ENCODE data around the gene INO80. TPM values are rescaled to one million over a fixed set of nuclear protein-coding genes. Genes with fewer than 3 reads are reported as not detected.
A peak's percentile ranks its signal among the peaks of the same experiment; 100 is the strongest.
"Not testable (repeated sequence)": the region's sequence is repeated elsewhere in the genome, so short reads cannot be mapped to it uniquely, and the experiment has no call there.

Gene INO80
- total and polyA plus RNA-seq, 7 donors, result 7.2 to 36.6 (median 17.1) TPM

- TF ChIP-seq, protein P1, sequence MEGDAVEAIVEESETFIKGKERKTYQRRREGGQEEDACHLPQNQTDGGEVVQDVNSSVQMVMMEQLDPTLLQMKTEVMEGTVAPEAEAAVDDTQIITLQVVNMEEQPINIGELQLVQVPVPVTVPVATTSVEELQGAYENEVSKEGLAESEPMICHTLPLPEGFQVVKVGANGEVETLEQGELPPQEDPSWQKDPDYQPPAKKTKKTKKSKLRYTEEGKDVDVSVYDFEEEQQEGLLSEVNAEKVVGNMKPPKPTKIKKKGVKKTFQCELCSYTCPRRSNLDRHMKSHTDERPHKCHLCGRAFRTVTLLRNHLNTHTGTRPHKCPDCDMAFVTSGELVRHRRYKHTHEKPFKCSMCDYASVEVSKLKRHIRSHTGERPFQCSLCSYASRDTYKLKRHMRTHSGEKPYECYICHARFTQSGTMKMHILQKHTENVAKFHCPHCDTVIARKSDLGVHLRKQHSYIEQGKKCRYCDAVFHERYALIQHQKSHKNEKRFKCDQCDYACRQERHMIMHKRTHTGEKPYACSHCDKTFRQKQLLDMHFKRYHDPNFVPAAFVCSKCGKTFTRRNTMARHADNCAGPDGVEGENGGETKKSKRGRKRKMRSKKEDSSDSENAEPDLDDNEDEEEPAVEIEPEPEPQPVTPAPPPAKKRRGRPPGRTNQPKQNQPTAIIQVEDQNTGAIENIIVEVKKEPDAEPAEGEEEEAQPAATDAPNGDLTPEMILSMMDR (IDR thresholded peaks at IDR 0.05), result no peak
- TF ChIP-seq POLR2AphosphoS5 (IDR thresholded peaks at IDR 0.05), result peak in 2 of 4 donors; percentile 55 to 58
- peak in 3 of 4 donors; percentile 28 to 83 (median 57) for TF ChIP-seq EP300 (IDR thresholded peaks at IDR 0.05)
- no peak for TF ChIP-seq POLR2A (IDR thresholded peaks at IDR 0.05)
- no peaks in the 10 kb centered on the region for H3K27me3 ChIP-seq
- WGBS, 2 donors, result 91 to 95% methylated on average over 3 of the region's 3 CpGs
- no peak for DNase-seq
- peaks cover 0 to 51% (median 37%) of the 10 kb centered on the region in 4 donors for H3K4me1 ChIP-seq
- intact Hi-C loops (cut with DNase I), result loop anchor here (5.0 kb wide), 2 partner anchors 49 to 276 kb away; partner anchors contain the start of genes CHP1 and EXD1
- no peaks in the 10 kb centered on the region for H3K9me3 ChIP-seq
- no peak overlapping the region for H3K4me3 ChIP-seq
- no peaks in the 10 kb centered on the region for H3K36me3 ChIP-seq
- peak overlapping the region; percentile 44 to 91 (median 82) for H3K27ac ChIP-seq
These were observed 159.5 kb downstream of the INO80 start for GRCh38 chr15:40956541-40956982.

DNA sequence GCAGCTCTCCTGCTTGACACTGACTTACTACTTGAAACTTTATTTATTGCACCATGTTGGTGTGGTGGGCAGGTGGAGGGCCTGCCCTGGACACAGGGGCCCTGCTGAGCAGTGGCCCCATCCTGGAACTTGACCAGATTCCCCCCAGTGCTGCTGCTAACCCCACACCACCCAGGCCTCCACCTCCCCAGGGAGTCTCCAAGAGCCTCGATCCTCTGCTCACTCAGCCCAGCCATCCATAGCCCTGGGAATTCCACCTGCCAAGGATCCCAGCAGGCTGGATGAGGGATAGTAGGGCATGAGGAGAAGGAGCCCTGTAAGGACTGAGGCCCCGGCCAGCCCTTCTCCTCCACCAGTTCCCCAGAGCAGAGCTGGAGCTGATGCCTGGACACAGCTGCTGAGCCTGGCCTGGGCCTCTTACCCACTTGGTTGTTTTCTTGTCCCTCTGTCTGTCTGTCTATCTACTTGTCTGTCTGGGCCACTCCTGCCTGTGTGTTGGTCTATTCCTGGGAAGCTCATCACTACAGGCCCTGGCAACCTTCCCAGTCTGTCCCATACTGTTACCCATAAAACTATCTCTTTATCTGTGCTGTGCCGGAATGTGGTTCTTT lies 160.0 kb downstream of the INO80 start:
- 73 to 82% methylated on average over 3 of the region's 3 CpGs for WGBS, 2 donors
- Histone ChIP-seq H3K9me3 (no peaks in the 10 kb centered on the region), H3K27ac (peak overlapping the region in 3 of 4 donors; percentile 77 to 91 (median 86)), H3K27me3 (no peaks in the 10 kb centered on the region), H3K4me3 (no peak overlapping the region), H3K4me1 (peaks cover 0 to 51% (median 37%) of the 10 kb centered on the region in 4 donors), H3K36me3 (no peaks in the 10 kb centered on the region)
- TF ChIP-seq POLR2A (IDR thresholded peaks at IDR 0.05), result no peak
- TF ChIP-seq, protein P1 (IDR thresholded peaks at IDR 0.05), result no peak
- TF ChIP-seq POLR2AphosphoS5 (IDR thresholded peaks at IDR 0.05), result no peak
- no peak for TF ChIP-seq EP300 (IDR thresholded peaks at IDR 0.05)
- DNase-seq, result no peak
- intact Hi-C loops (cut with DNase I), result loop anchor here (5.0 kb wide), 2 partner anchors 49 to 276 kb away; partner anchors contain the start of genes CHP1 and EXD1

GRCh38 chr15:40955141-40955903 lies 160.8 kb downstream of the INO80 start:
- intact Hi-C loops (cut with DNase I), result loop anchor here (5.0 kb wide), 2 partner anchors 48 to 277 kb away; partner anchors contain the start of genes CHP1 and EXD1
- Histone ChIP-seq H3K4me1 (peaks cover 0 to 51% (median 37%) of the 10 kb centered on the region in 4 donors), H3K27me3 (no peaks in the 10 kb centered on the region), H3K4me3 (no peak overlapping the region), H3K36me3 (no peaks in the 10 kb centered on the region), H3K27ac (peak overlapping the region in 3 of 4 donors; percentile 77 to 91 (median 86)), H3K9me3 (no peaks in the 10 kb centered on the region)
- 90 to 92% methylated on average over 20 of the region's 20 CpGs for WGBS, 2 donors
- TF ChIP-seq, protein P1 (IDR thresholded peaks at IDR 0.05), result no peak
- TF ChIP-seq POLR2A (IDR thresholded peaks at IDR 0.05), result no peak
- TF ChIP-seq POLR2AphosphoS5 (IDR thresholded peaks at IDR 0.05), result no peak
- TF ChIP-seq EP300 (IDR thresholded peaks at IDR 0.05), result no peak
- DNase-seq, result no peak

DNA sequence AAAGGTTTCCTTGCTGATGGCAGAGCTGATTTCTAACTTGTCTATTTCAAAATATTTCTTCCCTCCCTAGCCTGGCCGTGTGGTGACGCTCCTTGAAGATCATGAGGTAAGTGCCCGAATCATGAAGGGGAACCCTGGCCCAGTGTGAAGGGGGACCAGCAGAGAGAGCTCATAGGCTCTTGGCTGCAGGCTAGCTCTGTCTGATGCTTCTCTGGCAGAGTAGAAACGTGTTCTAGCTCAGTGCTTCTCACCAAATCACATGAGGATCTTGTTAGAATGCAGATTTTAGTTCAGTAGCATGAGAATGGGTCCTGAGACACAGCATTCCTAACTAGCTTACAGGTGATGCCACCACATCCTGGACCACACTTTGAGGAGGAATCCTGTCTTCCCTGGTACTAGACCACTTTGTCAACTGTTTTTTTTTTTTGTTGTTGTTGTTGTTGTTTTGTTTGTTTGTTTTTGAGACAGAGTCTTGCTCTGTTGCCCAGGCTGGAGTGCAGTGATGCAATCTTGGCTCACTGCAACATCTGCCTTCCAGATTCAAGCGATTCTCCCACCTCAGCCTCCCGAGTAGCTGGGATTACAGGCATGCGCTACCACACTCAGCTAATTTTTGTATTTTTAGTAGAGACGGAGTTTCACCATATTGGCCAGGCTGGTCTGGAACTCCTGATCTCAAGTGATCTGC lies 161.8 kb downstream of the INO80 start:
- Histone ChIP-seq H3K4me1 (peaks cover 0 to 51% (median 37%) of the 10 kb centered on the region in 4 donors), H3K27ac (peak overlapping the region in 3 of 4 donors; percentile 86 to 91 (median 87))
- H3K9me3 ChIP-seq; H3K36me3 ChIP-seq; intact Hi-C loops (cut with DNase I); DNase-seq; H3K4me3 ChIP-seq; H3K27me3 ChIP-seq: not testable (repeated sequence)
- WGBS, 2 donors, result 79 to 82% methylated on average over 8 of the region's 8 CpGs

Measured in sigmoid colon (tissue), 7 donors.